ENCODE measurements around the gene PRKG1.
A peak's percentile ranks its signal among the peaks of the same experiment; 100 is the strongest.
"Not testable (repeated sequence)": the region's sequence is repeated elsewhere in the genome, so short reads cannot be mapped to it uniquely, and the experiment has no call there.

PRKG1 gene

DNA sequence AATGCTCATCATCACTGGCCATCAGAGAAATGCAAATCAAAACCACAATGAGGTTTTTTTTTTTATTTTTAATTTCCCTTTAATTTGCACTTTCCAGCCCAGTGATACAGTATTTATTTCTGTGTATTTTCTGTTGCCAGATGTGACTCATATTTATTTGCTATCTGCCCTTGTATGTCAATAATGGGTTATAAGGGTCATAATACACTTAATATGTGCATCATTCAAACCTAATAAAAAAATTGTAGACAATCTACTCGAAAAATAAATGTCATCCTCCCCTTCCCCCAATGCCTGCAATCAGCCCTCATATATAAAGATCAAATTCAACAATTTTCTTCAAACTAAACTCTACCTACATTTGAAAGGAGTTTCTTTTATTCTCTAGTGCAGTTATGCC is 470.6 kb downstream of the PRKG1 start:
- H3K4me1 Mint-ChIP-seq = no peaks in the 10 kb centered on the region
- no peaks in the 10 kb centered on the region for H3K9me3 Mint-ChIP-seq

DNA sequence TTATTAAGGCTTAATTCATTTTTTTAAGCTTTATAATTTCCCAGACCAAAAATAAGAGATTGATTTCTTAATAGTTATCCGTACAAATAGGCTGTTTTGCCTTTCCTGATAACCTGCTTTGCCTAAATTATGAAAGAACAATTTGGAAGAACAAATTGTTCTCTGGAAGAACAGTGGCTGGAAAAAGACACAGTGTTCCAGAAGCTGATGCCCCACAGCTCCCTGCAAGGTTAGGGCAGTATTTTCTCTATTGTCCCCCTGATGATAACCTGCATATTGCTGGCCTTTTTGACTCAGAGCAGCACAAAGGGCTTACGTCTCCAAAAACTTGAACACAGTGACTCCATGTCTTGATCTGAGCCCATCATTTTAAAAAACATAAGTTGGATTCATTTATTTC is 473.7 kb downstream of the PRKG1 start:
- no peak for DNase-seq
- Mint-ChIP-seq H3K27me3 (no peaks in the 10 kb centered on the region), H3K4me1 (no peaks in the 10 kb centered on the region), H3K4me3 (no peak overlapping the region), H3K9me3 (no peaks in the 10 kb centered on the region), H3K27ac (no peak overlapping the region)
- no peak for ATAC-seq

More for the DNA sequence above, 470.6 kb downstream of the PRKG1 start:
- H3K27ac Mint-ChIP-seq = no peak overlapping the region
- H3K4me3 Mint-ChIP-seq = no peak overlapping the region
- no peaks in the 10 kb centered on the region for H3K27me3 Mint-ChIP-seq
- DNase-seq (no peak), ATAC-seq (no peak)

DNA sequence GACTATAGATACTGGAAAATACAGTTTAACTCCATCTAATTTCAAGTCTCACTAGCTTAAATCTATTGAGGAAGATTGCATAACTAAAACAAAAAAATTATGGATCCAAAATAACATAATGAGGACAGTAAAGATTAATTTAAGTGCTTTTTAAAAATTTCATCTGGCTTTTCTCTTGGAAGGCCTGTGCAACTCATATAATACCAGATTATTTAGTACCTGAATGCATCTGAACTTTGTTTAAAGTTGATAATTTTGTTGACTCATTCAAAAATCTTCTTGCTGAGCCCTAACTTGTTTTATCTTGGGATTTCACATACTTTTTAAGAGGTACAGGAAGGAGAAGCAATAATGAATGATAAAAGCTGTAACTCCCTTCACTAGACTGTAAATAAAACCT is 478.6 kb downstream of the PRKG1 start:
- ATAC-seq = no peak
- no peak overlapping the region for H3K4me3 Mint-ChIP-seq
- H3K9me3 Mint-ChIP-seq = no peaks in the 10 kb centered on the region
- no peak for DNase-seq
- H3K27ac Mint-ChIP-seq = no peak overlapping the region
- no peaks in the 10 kb centered on the region for H3K4me1 Mint-ChIP-seq
- peaks cover 8% of the 10 kb centered on the region for H3K27me3 Mint-ChIP-seq

DNA sequence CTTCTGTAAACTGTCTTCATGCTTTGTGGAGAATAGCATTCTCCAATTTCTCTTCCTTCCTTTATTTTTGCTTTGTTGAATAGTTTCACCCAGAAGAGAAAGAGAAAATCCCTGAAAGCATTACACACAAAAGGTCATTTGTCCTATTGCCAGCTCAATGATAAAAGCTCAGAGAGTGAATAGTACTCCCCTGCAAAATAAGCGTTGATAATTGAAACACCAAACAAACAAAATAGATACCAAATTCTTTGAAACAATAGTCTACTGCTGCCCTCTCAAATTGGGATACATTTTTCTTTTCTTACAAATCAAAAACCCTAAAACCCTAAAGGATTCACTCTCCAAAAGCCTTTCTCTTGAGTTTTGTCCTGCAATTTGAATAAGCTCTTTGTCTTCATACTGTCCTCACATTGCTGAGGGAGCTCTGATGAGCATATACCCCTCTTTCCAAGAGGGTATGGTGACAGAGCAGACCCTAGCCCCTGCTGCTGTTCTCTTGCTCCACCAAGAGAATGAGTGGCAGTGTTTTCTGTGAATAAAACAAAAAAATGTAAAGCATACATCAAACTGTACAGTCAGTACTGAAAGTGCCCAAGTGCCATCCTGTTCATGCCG is 490.7 kb downstream of the PRKG1 start:
- H3K4me3 Mint-ChIP-seq = no peak overlapping the region
- no peaks in the 10 kb centered on the region for H3K9me3 Mint-ChIP-seq
- no peak for ATAC-seq
- H3K4me1 Mint-ChIP-seq = no peaks in the 10 kb centered on the region
- H3K27me3 Mint-ChIP-seq = no peaks in the 10 kb centered on the region
- H3K27ac Mint-ChIP-seq = no peak overlapping the region
- DNase-seq = no peak

DNA sequence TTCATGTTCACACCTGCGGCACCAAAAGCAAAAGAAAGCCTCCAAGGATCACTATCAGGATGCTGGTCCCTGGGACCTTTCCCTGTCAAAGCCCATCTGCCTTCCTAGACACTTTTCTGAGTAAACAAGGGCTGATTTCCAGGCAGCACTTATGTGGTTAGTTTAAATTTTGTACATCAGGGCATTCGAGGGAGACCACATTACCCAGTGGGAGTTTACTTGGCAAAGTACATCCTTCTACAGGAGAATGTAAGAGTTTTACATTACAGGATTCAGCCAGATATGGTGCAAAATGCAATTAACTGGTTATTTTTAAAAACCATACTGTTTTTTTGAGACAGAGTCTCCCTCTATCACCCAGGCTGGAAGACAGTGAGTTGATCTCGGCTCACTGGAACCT is 493.0 kb downstream of the PRKG1 start:
- Mint-ChIP-seq H3K27me3 (no peaks in the 10 kb centered on the region), H3K4me3 (no peak overlapping the region), H3K27ac (no peak overlapping the region), H3K9me3 (peaks cover 0 to 5% of the 10 kb centered on the region in 2 donors), H3K4me1 (no peaks in the 10 kb centered on the region)
- no peak for DNase-seq
- ATAC-seq = no peak

DNA sequence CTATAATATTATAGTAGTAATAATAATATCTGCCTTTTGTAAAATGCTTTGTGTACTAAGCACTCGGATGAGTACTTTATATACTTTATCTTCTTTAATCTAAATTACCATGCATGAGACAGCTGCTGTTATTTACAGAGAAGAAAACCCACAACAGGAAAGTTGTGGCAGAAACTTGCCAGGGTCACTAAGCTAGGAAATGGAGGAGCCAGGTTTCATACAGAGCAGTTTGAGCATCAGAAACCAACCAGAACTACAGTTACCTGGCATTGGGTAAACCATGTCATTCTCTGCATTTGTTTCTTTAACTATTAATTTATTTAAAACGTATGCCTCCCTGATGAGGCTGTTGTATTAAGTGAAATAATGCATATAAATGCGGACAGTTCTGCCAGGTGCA is 495.2 kb downstream of the PRKG1 start:
- no peaks in the 10 kb centered on the region for H3K27me3 Mint-ChIP-seq
- no peak overlapping the region for H3K27ac Mint-ChIP-seq
- DNase-seq (no peak), ATAC-seq (no peak)
- H3K4me1 Mint-ChIP-seq = no peaks in the 10 kb centered on the region
- no peak overlapping the region for H3K4me3 Mint-ChIP-seq
- H3K9me3 Mint-ChIP-seq = peaks cover 0 to 5% of the 10 kb centered on the region in 2 donors

DNA sequence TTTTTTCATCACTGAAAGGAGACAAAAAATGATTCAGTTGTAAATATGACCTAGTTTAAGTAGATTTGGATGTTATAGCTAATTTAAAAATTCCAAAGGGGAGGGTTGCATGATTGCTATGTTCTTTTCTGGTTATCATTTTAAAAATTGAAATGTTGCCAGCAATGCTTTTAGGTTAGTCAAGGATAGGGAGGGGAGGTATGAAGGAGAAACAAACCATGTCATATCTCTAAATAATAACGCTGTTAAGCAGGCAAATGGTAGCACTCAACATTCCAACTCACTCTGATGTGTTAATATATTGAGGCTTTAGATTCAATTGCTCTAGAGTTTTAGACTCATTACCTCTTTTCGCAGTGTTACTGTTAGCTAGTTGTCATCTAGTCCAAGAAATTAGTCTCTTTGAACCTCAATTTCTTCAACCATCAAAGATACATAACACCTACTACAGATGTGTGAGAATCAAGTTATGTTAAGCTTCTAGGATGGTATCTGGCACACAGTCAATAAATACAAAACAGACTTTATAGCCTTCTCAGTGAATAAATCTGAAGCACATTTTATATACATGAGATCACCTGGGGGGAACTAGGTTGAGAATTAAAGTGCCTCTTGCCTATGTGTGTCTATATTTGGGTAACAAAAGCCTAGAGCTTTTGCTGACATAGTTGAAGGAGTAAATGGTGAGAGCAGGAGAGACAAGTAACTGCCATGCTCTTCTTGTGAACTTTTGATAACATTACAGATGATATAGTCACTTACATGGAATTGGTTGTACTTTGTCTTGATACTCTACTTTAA is 500.2 kb downstream of the PRKG1 start:
- DNase-seq (no peak), ATAC-seq (no peak)
- Mint-ChIP-seq H3K27me3 (no peaks in the 10 kb centered on the region), H3K9me3 (peaks cover 0 to 5% of the 10 kb centered on the region in 2 donors), H3K4me3 (no peak overlapping the region), H3K4me1 (no peaks in the 10 kb centered on the region), H3K27ac (peak overlapping the region in 1 of 2 donors; percentile 5)

DNA sequence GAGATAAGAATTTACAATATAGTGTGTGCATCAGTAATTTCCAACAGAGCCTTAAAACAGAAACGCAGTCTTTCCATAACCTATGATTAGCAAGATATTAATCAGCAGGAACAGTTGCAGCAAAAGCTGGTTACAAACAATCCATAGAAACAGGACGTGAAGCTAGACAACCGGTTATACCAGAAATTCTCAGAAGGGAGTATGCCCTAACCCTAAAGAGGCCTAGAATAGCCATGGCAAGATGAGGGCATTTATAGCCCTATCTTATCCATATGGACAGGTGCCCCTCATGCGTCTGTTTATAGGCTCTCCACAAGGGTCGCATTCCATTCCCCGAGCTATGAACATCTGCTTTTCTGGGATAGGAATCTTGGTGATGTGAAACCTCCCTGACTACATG is 506.9 kb downstream of the PRKG1 start:
- H3K27me3 Mint-ChIP-seq, H3K9me3 Mint-ChIP-seq, ATAC-seq, H3K27ac Mint-ChIP-seq, H3K4me3 Mint-ChIP-seq, H3K4me1 Mint-ChIP-seq, DNase-seq: not testable (repeated sequence)

DNA sequence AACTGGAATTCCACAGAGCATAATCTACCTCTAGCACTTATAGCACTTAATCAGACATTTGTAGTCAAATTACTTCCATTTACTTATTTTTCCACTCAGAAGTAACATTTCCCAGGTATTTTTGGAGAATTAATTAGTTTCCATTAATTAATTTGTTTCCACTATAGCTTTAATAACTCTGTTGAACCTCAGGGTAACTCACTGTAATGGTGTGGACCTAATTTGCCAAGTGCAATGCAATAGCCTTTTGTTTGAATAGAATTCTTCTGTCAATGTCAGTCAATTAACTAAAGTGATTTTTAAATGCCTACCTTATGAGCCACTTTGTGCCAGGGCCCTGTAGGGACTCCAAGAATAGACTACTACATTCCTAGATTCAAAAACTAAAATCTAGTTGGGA is 509.7 kb downstream of the PRKG1 start:
- Mint-ChIP-seq H3K4me1 (no peaks in the 10 kb centered on the region), H3K9me3 (peaks cover 5 to 6% of the 10 kb centered on the region in 2 donors), H3K4me3 (no peak overlapping the region), H3K27ac (no peak overlapping the region), H3K27me3 (no peaks in the 10 kb centered on the region)
- DNase-seq (no peak), ATAC-seq (no peak)

DNA sequence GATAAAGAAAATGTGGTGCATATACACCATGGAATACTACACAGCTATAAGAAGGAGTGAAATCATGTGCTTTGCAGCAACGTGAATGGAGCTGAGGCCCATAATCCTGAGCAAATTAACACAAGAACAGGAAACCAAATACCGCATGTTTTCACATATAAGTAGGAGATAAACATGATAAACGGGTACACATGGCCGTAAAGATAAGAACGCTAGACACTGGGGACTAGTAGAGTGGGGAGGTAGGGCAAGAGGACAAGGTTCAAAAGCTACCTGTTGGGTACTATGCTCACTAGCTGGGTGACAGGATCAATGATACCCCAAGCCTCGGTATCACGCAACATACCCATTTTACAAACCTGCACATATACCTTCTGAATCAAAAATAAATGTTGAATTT is 511.5 kb downstream of the PRKG1 start:
- Mint-ChIP-seq H3K27ac (no peak overlapping the region), H3K27me3 (no peaks in the 10 kb centered on the region), H3K4me1 (no peaks in the 10 kb centered on the region), H3K4me3 (no peak overlapping the region), H3K9me3 (peaks cover 4 to 5% of the 10 kb centered on the region in 2 donors)
- DNase-seq = no peak
- no peak for ATAC-seq

DNA sequence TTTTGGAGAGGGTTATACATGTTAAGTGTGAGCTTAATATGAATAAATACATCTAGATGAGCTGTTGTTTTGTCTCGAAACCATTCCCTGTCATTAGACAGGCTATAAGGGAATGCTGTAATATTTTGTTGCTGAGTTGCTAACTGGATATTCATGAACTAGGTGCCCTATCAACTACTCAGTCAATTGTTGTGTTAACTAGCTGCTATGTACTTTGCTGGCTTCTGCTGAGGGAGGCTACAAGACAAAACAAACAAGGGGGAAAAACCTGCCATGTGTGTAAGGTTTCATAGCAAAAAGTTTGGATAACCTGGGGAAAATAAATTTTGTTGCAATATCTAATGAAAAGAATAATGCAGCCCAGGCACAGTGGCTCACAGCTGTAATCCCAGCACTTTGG is 514.7 kb downstream of the PRKG1 start:
- H3K27me3 Mint-ChIP-seq = no peaks in the 10 kb centered on the region
- H3K27ac Mint-ChIP-seq = peak overlapping the region in 1 of 2 donors; percentile 48
- H3K4me3 Mint-ChIP-seq = no peak overlapping the region
- H3K9me3 Mint-ChIP-seq = no peaks in the 10 kb centered on the region
- H3K4me1 Mint-ChIP-seq = no peaks in the 10 kb centered on the region
- no peak for DNase-seq
- no peak for ATAC-seq

DNA sequence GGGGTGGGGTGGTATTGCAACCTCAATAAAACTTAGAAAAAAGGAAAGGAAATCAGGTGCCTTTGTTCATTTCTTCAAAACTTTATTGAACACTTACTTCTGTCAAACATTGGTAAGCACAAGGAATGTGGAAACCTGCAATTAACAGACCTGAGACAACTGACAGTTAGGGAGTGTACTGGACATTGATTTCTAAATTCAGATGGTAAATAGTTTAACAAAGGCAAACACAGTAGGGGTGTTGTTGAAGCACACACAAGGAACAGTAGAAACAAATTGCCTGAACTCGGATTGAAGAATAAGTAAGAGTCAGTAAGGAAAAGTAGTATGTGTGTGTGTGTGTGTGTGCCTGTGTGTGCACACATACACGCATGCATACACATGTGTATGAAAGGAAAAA is 516.5 kb downstream of the PRKG1 start:
- Mint-ChIP-seq H3K4me3 (no peak overlapping the region), H3K27me3 (no peaks in the 10 kb centered on the region), H3K4me1 (no peaks in the 10 kb centered on the region), H3K27ac (no peak overlapping the region), H3K9me3 (no peaks in the 10 kb centered on the region)
- no peak for DNase-seq
- no peak for ATAC-seq

DNA sequence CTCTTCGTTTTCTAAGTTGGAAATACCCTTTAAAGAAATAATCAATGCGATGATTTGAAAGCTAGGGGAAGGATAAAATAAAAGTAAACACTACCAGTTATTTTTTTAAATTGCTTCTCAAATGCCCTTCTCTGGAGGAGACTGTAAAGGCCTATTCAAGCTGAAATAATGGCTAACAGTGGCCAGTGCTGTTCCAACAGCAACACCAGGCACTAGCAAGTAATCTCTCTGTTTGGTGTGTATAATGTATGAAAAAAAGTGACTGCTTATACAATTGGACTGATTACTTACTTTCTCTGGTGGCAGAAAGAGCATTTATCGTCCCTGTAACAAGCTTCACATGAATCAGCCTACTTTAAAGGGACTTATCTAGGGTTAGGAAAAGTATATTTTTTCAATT is 522.4 kb downstream of the PRKG1 start:
- Mint-ChIP-seq H3K9me3 (no peaks in the 10 kb centered on the region), H3K27ac (no peak overlapping the region), H3K27me3 (no peaks in the 10 kb centered on the region), H3K4me1 (no peaks in the 10 kb centered on the region), H3K4me3 (no peak overlapping the region)
- DNase-seq (no peak), ATAC-seq (no peak)

DNA sequence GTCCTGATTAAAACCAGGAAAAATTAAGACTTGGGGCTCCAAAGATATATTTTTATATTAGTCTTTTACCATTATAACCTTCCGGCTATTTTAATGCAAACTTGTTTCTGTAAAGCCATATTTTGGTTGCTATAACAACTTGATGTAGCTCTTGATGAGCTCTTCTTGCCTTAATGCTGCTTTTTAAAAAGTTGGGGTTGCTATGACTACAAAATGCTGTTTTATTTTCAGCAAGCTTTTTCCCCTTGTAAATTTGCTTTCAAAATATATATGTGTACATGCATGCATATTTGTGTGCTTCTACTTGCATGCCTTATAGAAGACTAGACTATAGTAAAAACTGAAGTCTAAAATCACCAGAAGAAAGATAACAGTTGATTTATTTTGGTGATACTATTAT is 525.4 kb downstream of the PRKG1 start:
- H3K4me1 Mint-ChIP-seq = no peaks in the 10 kb centered on the region
- no peak for ATAC-seq
- H3K4me3 Mint-ChIP-seq = no peak overlapping the region
- no peak for DNase-seq
- H3K9me3 Mint-ChIP-seq = no peaks in the 10 kb centered on the region
- no peaks in the 10 kb centered on the region for H3K27me3 Mint-ChIP-seq
- no peak overlapping the region for H3K27ac Mint-ChIP-seq

DNA sequence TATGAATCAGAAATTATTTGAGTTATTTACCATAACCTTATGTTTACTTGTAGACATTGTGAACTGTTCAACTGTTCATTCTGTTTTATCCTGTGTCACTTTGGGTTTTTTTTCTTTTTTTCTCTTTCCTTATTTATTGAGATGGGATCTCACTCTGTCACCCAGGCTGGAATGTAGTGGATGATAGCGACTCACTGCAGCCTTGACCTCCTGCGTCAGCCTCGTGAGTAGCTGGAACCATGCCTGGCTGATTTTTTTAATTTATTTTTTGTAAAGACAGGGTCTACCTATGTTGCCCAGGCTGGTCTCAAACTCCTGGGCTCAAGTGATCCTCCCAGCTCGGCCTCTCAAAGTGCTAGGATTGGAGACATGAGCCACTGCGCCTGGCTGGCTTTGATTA is 528.0 kb downstream of the PRKG1 start:
- Mint-ChIP-seq H3K27me3 (no peaks in the 10 kb centered on the region), H3K4me1 (no peaks in the 10 kb centered on the region), H3K4me3 (no peak overlapping the region), H3K27ac (no peak overlapping the region), H3K9me3 (no peaks in the 10 kb centered on the region)
- no peak for DNase-seq
- ATAC-seq = no peak

DNA sequence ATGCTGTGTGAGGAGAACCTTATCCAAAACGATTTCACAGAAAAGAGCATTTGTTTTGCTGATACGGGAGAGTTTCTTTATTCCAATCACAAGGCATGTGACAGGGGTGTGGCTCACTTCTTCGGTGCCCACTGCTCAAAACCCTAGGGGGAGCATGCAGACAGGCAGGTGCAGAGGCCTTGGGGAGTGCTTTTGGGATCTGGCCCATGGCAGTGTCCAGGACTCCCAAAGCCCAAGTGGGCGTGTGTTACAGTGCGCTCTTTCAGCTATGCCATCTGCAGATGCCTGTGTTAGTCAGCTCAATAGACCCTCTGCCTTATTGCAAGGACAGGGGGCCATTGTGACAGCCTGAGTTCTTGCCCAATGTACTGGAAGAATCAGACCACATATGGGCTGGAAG is 530.3 kb downstream of the PRKG1 start:
- Mint-ChIP-seq H3K4me3 (no peak overlapping the region), H3K9me3 (no peaks in the 10 kb centered on the region), H3K27me3 (no peaks in the 10 kb centered on the region), H3K4me1 (no peaks in the 10 kb centered on the region), H3K27ac (no peak overlapping the region)
- DNase-seq = no peak
- ATAC-seq = peak; percentile 9

Measured in stimulated activated naive CD8-positive, alpha-beta T cell treated with anti-CD3 and anti-CD28 coated beads, Interleukin-15, amount 100 ng/mL, for 72 hours (primary cell).